Fibroblast of lung (primary cell): ENCODE data around the gene ABCB9. TPM values are rescaled to one million over a fixed set of nuclear protein-coding genes. Genes with fewer than 3 reads are reported as not detected.

Source experiments
- DNase-seq, 2 donors: peaks; one replicate each; pipeline versions ENCODE4 v3.0.0 to v3.0.0-alpha.2; 2010; ENCODE audit warnings: low read depth in 2 of 2
- H2AFZ ChIP-seq: 2 replicates; pipeline ENCODE4 v1.5.1; 2012; ENCODE audit warnings: low read length, control low read depth, inconsistent platforms
- H3K27ac ChIP-seq: 2 replicates; pipeline ENCODE4 v1.5.1; 2011; ENCODE audit warnings: low read length, control low read depth; ENCODE audit not compliant: insufficient read depth
- H3K27me3 ChIP-seq: 2 replicates; pipeline ENCODE4 v1.5.1; 2011; ENCODE audit warnings: mild to moderate bottlenecking, low read length; ENCODE audit not compliant: control insufficient read depth, insufficient read depth
- H3K36me3 ChIP-seq: 2 replicates; pipeline ENCODE4 v1.5.1; 2011; ENCODE audit warnings: low read length; ENCODE audit not compliant: control insufficient read depth, insufficient read depth
- H3K4me1 ChIP-seq: 2 replicates; pipeline ENCODE4 v1.5.1; 2011; ENCODE audit warnings: low read length; ENCODE audit not compliant: control insufficient read depth, insufficient read depth; ENCODE audit errors: extremely low read depth
- H3K4me2 ChIP-seq: 2 replicates; pipeline ENCODE4 v1.5.1; 2011; ENCODE audit warnings: low read length, control low read depth; ENCODE audit not compliant: insufficient read depth; ENCODE audit errors: extremely low read depth
- H3K4me3 ChIP-seq, 4 experiments: fragments of 200-600 bp in 1 of 4; sonication (generic) in 1 of 4; replicated peaks in 1 of 4; 2 replicates each; pipeline ENCODE4 v1.5.1; 2011 to 2016; ENCODE audit warnings: low read length in 4 of 4, low read depth in 3 of 4, mild to moderate bottlenecking in 3 of 4, control low read depth in 2 of 4, inconsistent platforms in 1 of 4, mixed read lengths in 1 of 4; ENCODE audit not compliant: insufficient read depth in 1 of 4; ENCODE audit errors: control extremely low read depth in 1 of 4
- H3K79me2 ChIP-seq: 2 replicates; pipeline ENCODE4 v1.5.1; 2012; ENCODE audit warnings: mild to moderate bottlenecking, low read length, inconsistent platforms; ENCODE audit not compliant: control insufficient read depth, insufficient read depth
- H3K9ac ChIP-seq: 2 replicates; pipeline ENCODE4 v1.5.1; 2011; ENCODE audit warnings: mild to moderate bottlenecking, low read length, control low read depth; ENCODE audit not compliant: insufficient read depth
- H3K9me3 ChIP-seq: 2 replicates; pipeline ENCODE4 v1.5.1; 2012; ENCODE audit warnings: low read depth, low read length; ENCODE audit not compliant: control insufficient read depth, insufficient read depth
- H4K20me1 ChIP-seq: 2 replicates; pipeline ENCODE4 v1.5.1; 2011; ENCODE audit warnings: low read length; ENCODE audit not compliant: control insufficient read depth, insufficient read depth; ENCODE audit errors: extremely low read depth
- CTCF ChIP-seq, 2 donors: IDR thresholded peaks in 1 of 2; conservative IDR thresholded peaks in 1 of 2; 1 replicate in 1 of 2; 2 replicates in 1 of 2; pipeline ENCODE4 v1.5.1; 2011 to 2012; ENCODE audit warnings: low read length in 2 of 2, control low read depth in 1 of 2, inconsistent platforms in 1 of 2, low read depth in 1 of 2, mild to moderate bottlenecking in 1 of 2
- EZH2 ChIP-seq: IDR thresholded peaks from 2 replicates; pipeline ENCODE4 v1.5.1; 2012; ENCODE audit warnings: low read length, control low read depth, mild to moderate bottlenecking; ENCODE audit errors: missing control alignments
- polyA plus RNA-seq, 2 donors: library from polyadenylated mRNA; depleted of rRNA in 1 of 2; stranded (reverse) in 1 of 2; unstranded in 1 of 2; fragments of >200 nt; gene quantifications; 2 replicates each; pipeline ENCODE4 v1.2.1, GENCODE V29; 2011 to 2012; ENCODE audit warnings: missing spikeins in 1 of 2
- total RNA-seq: library from RNA; depleted of rRNA; stranded (reverse); fragments of >200 nt; gene quantifications from 2 replicates; pipeline ENCODE4 v1.2.1, GENCODE V29; 2014

Gene ABCB9
- total and polyA plus RNA-seq, 2 donors (not counting 1 experiment from before 2014, with no cell fraction given) = 3.8 to 6.3 TPM

- no peaks in the 10 kb centered on the region for H3K79me2 ChIP-seq
Measured at GRCh38 chr12:122992386-122992785, 26.1 kb upstream of the ABCB9 start.

GRCh38 chr12:122991623-122992275, 25.5 kb upstream of the ABCB9 start:
- Histone ChIP-seq H3K9me3 (no peaks in the 10 kb centered on the region), H2AFZ (no peak overlapping the region), H3K79me2 (no peaks in the 10 kb centered on the region), H3K4me3 (no peak overlapping the region), H3K27ac (no peak overlapping the region), H4K20me1 (no peaks in the 10 kb centered on the region), H3K9ac (no peak overlapping the region), H3K4me2 (no peak overlapping the region), H3K27me3 (no peaks in the 10 kb centered on the region), H3K36me3 (peaks cover 12% of the 10 kb centered on the region), H3K4me1 (no peaks in the 10 kb centered on the region)
- no peak for DNase-seq
- TF ChIP-seq CTCF (conservative IDR thresholded peaks at IDR 0.05 in 1 of 2, IDR thresholded peaks at IDR 0.05 in 1 of 2; ENCODE audit: low read depth in 1 of 2, low read length in 2 of 2) = no peak
- TF ChIP-seq EZH2 = no peak

More at GRCh38 chr12:122992386-122992785, 26.1 kb upstream of the ABCB9 start:
- no peak overlapping the region for H2AFZ ChIP-seq
- no peak overlapping the region for H3K4me3 ChIP-seq
- H3K27ac ChIP-seq = no peak overlapping the region
- no peak for TF ChIP-seq EZH2
- no peak for TF ChIP-seq CTCF (conservative IDR thresholded peaks at IDR 0.05 in 1 of 2, IDR thresholded peaks at IDR 0.05 in 1 of 2; ENCODE audit: low read depth in 1 of 2, low read length in 2 of 2)
- H3K27me3 ChIP-seq = no peaks in the 10 kb centered on the region
- no peaks in the 10 kb centered on the region for H3K4me1 ChIP-seq
- DNase-seq = no peak
- peaks cover 8% of the 10 kb centered on the region for H3K36me3 ChIP-seq
- no peaks in the 10 kb centered on the region for H3K9me3 ChIP-seq
- H3K9ac ChIP-seq = no peak overlapping the region
- H3K4me2 ChIP-seq = no peak overlapping the region
- H4K20me1 ChIP-seq = no peaks in the 10 kb centered on the region

- Histone ChIP-seq H3K9me3 (no peaks in the 10 kb centered on the region), H3K4me3 (no peak overlapping the region), H3K4me2 (no peak overlapping the region), H3K36me3 (peaks cover 18% of the 10 kb centered on the region), H3K27me3 (no peaks in the 10 kb centered on the region), H3K79me2 (no peaks in the 10 kb centered on the region), H3K9ac (no peak overlapping the region), H4K20me1 (no peaks in the 10 kb centered on the region), H3K4me1 (no peaks in the 10 kb centered on the region), H3K27ac (no peak overlapping the region), H2AFZ (no peak overlapping the region)
- TF ChIP-seq CTCF (conservative IDR thresholded peaks at IDR 0.05 in 1 of 2, IDR thresholded peaks at IDR 0.05 in 1 of 2; ENCODE audit: low read depth in 1 of 2, low read length in 2 of 2) = no peak
- TF ChIP-seq EZH2 = no peak
- DNase-seq = no peak
Measured at GRCh38 chr12:122990961-122991622, 24.8 kb upstream of the ABCB9 start.
